Fibroblast of villous mesenchyme (primary cell): ENCODE data around the gene TCF7L2. TPM values are rescaled to one million over a fixed set of nuclear protein-coding genes. Genes with fewer than 3 reads are reported as not detected.
"Not testable (repeated sequence)": the region's sequence is repeated elsewhere in the genome, so short reads cannot be mapped to it uniquely, and the experiment has no call there.

Source experiments
- DNase-seq: peaks from one replicate; pipeline ENCODE4 v3.0.0-alpha.2; 2010; ENCODE audit warnings: low read depth
- H3K4me3 ChIP-seq: 2 replicates; pipeline ENCODE4 v1.5.1; 2011; ENCODE audit warnings: low read depth, mild to moderate bottlenecking, low read length
- CTCF ChIP-seq: IDR thresholded peaks from 2 replicates; pipeline ENCODE4 v1.5.1; 2012; ENCODE audit warnings: low read depth, mild to moderate bottlenecking, low read length; ENCODE audit not compliant: insufficient read depth
- total RNA-seq: library from RNA; depleted of rRNA; stranded (reverse); fragments of >200 nt; gene quantifications from 2 replicates; pipeline ENCODE4 v1.2.3, GENCODE V29; 2012

TCF7L2 gene
- total RNA-seq, 1 donor: 12.5 TPM

DNA sequence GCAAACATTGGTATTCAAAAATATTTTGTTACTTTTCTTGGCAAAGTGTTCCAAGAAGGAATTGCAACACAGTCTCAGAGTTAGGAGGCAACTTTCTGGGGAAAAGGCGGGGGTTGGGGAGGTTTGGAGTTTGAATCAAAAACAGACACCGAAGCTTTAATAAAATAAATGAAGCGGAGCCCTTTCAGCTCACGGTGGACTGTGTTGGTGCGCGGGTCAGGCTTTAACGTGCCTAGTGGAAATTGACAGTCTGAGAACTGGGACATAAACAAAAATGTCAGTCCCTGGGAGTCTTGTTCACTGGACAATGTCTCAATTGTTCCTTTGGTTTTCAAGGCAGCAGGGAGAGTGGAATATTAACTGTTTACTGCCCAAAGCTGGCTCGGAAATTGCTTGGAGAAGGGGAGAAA lies 109.3 kb downstream of the TCF7L2 start:
- DNase-seq: peak; percentile 88
- peak overlapping the region; percentile 36 for H3K4me3 ChIP-seq
- TF ChIP-seq CTCF: no peak

DNA sequence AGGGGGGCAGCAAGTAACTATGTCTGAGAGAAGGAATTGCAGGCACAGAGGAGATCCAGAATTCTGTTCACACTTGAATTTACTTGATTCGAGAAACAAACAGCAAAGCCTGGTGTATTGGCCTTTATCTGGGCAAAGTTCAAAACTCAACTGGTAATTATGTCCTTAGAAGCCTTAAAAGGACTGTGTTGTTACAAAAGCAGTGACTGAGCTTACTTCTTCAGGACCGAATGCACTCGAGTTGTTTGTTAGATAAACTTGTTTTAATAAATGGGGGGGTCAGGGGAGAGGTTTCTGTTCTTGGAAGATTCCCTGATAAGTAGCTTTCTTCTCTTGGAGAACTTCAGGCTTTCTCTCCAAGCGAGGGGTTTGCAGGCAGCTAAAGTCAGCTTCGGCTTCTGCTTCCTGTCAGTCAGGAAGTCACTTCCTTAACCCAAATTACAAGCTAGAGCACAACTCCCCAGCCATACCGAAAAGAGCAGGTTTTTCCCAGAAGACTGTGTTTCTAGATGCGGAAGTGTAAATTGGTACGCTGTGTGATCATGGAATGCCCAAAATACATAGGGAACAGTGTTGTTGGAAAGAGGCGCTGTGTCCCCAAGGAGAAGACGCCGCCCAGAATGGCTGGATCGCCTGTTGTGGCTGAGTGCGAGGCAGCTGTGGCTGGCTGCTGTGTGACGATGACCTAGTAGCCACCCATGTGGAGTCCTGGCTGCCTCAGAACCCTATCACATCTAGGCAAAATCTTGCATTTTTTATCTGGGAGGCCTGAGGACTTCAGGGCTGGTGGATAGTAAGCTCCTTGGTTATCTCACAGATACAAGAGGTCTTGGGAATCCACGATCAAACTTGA lies 110.4 kb downstream of the TCF7L2 start:
- no peak for TF ChIP-seq CTCF
- DNase-seq: peak; percentile 50
- H3K4me3 ChIP-seq: no peak overlapping the region

DNA sequence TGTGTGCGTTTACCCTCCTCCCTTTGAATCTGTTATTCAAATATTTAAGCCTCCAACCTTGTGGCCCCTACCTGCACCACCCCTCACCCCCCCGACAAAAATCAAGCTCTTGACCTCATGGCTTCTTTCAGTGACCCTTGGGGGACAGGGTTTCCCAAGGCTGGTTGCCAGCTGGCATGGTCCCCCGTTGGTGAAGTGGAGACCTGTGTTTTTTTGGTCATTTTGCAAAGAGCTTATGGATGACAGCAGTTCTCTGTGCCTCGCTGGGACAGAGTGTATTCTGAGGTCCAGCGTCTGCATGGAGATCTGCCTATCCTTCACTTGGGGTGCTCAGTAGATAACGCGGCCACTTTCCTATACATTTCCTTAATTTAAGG lies 111.0 kb downstream of the TCF7L2 start:
- no peak overlapping the region for H3K4me3 ChIP-seq
- no peak for DNase-seq
- TF ChIP-seq CTCF: no peak

- no peak overlapping the region for H3K4me3 ChIP-seq
- no peak for DNase-seq
- no peak for TF ChIP-seq CTCF
Observed at GRCh38 chr10:113061557-113061956, 111.5 kb downstream of the TCF7L2 start.

DNA sequence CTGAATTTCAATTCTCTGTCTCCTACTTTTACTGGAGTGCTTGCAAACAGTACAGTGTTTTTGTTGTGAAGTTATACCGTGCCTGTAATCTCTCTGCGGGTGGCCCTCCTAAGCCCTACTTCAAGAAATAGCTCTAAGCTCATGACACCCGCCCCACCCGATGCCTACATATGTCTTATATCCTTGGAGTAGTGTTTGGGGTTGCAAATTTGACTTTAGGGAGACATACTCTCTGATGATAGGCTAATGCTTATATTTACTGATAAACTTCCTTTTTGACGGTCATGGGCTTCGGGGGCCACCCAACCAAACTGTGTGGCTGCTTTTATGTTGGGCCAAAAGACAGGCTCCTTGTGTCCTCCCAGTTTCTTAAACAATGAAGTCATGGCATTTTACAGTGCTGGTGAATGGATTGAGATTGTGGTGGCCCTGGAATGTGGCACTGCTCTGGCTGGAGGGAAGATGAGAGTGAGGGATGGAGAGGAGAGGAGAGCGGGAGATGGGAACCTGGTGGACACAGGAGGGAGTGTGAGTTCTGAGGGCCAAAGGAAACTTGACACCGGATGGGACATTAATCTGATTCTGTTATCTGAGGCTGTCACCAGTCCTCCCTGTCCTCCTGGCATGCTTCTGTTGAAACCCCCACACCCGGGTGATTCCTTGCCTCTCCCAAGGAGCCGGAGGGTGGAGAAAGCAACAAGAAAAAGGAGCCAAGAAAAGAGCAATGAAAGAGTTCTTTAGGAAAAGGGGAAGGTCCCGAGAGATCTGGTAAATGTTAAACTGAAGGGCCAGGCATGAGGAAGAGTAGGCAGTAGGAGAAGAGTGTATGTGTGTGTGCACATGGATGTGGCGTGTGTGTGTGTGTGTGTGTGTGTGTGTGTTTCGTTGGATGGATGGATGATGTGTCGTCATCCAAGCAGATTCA lies 113.3 kb downstream of the TCF7L2 start:
- H3K4me3 ChIP-seq: no peak overlapping the region
- peak; percentile 59 for DNase-seq
- TF ChIP-seq CTCF: peak; percentile 27

GRCh38 chr10:113064039-113064438 lies 114.0 kb downstream of the TCF7L2 start:
- no peak for TF ChIP-seq CTCF

DNA sequence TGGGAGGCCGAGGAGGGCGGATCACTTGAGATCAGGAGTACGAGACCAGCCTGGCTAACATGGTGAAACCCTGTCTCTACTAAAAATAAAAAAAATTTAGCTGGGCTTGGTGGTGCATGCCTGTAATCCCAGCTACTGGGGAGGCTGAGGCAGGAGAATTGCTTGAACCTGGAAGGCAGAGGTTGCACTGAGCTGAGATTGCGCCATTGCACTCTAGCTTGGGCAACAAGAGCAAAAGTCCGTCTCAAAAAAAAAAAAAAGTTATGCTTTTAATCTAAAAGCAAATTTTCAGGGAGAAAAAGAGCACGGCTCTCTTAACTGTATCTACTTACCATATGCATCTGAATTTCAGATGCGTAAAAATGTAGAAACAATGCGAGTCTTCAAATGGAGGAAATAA lies 116.1 kb downstream of the TCF7L2 start:
- DNase-seq: not testable (repeated sequence)

More at GRCh38 chr10:113064039-113064438, 114.0 kb downstream of the TCF7L2 start:
- no peak overlapping the region for H3K4me3 ChIP-seq
- no peak for DNase-seq

More for the DNA sequence above, 116.1 kb downstream of the TCF7L2 start:
- H3K4me3 ChIP-seq: not testable (repeated sequence)
